Keratinocyte (primary cell): ENCODE data around the gene SCMH1.

ENCODE experiments used
- CTCF ChIP-seq, 3 experiments: IDR thresholded peaks in 1 of 3; conservative IDR thresholded peaks in 1 of 3; optimal IDR thresholded peaks in 1 of 3; 2 replicates in 2 of 3; 3 replicates in 1 of 3; pipeline versions ENCODE3 to v1.5.1; 2011; ENCODE audit warnings: low read length in 3 of 3, mild to moderate bottlenecking in 3 of 3, moderate library complexity in 2 of 3, control low read depth in 1 of 3, inconsistent platforms in 1 of 3; ENCODE audit not compliant: insufficient read depth in 2 of 3; ENCODE audit errors: extremely low read depth in 1 of 3
- EZH2 ChIP-seq: IDR thresholded peaks from one replicate; pipeline ENCODE4 v1.6.1; 2012; ENCODE audit warnings: inconsistent platforms, mild to moderate bottlenecking, low read length, moderate library complexity

GRCh38 chr1:40986956-40987355 lies 255.2 kb downstream of the SCMH1 start:
- TF ChIP-seq EZH2, result no peak
- TF ChIP-seq CTCF (optimal IDR thresholded peaks at IDR 0.05 in 1 of 3, IDR thresholded peaks at IDR 0.05 in 1 of 3, conservative IDR thresholded peaks at IDR 0.05 in 1 of 3; ENCODE audit: extremely low read depth in 1 of 3, insufficient read depth in 2 of 3, low read length in 3 of 3), result no peak
